Keratinocyte (primary cell): Measurements from ENCODE around the gene OSBPL8. TPM values are rescaled to one million over a fixed set of nuclear protein-coding genes. Genes with fewer than 3 reads are reported as not detected.

Experiments used
- DNase-seq: peaks from one replicate; pipeline ENCODE4 v3.0.0-alpha.2; 2011; ENCODE audit warnings: low read depth, missing footprints, low spot score
- FAIRE-seq: peaks from 2 replicates; lab custom pipeline; 2011; peaks lifted over from hg19 to GRCh38; lab: Jason Lieb, UNC
- H2AFZ ChIP-seq: 2 replicates; pipeline ENCODE4 v1.6.0; 2012; ENCODE audit warnings: low read length, control low read depth, inconsistent platforms; ENCODE audit not compliant: control insufficient read depth
- H3K27ac ChIP-seq: 2 replicates; pipeline ENCODE4 v1.5.1; 2011; ENCODE audit warnings: low read length; ENCODE audit not compliant: control insufficient read depth, insufficient read depth
- H3K27me3 ChIP-seq: 3 replicates; pipeline ENCODE4 v1.6.0; 2011; ENCODE audit warnings: low read length; ENCODE audit not compliant: control insufficient read depth, insufficient read depth; ENCODE audit errors: extremely low read depth
- H3K36me3 ChIP-seq, 2 experiments: 2 replicates in 1 of 2; 3 replicates in 1 of 2; pipeline ENCODE4 v1.5.1; 2011; ENCODE audit warnings: low read length in 2 of 2, mild to moderate bottlenecking in 1 of 2; ENCODE audit not compliant: control insufficient read depth in 2 of 2, insufficient read depth in 2 of 2; ENCODE audit errors: extremely low read depth in 1 of 2
- H3K4me1 ChIP-seq: 3 replicates; pipeline ENCODE4 v1.5.1; 2011; ENCODE audit warnings: low read length; ENCODE audit not compliant: control insufficient read depth, insufficient read depth; ENCODE audit errors: extremely low read depth
- H3K4me2 ChIP-seq: 3 replicates; pipeline ENCODE4 v1.6.0; 2011; ENCODE audit warnings: low read depth, low read length; ENCODE audit not compliant: control insufficient read depth, insufficient read depth; ENCODE audit errors: extremely low read depth
- H3K4me3 ChIP-seq, 3 experiments: fragments of 200-600 bp in 1 of 3; sonication (generic) in 1 of 3; 2 replicates in 2 of 3; 3 replicates in 1 of 3; pipeline ENCODE4 v1.5.1; 2011 to 2016; ENCODE audit warnings: low read length in 3 of 3, mild to moderate bottlenecking in 3 of 3, control low read depth in 2 of 3, inconsistent platforms in 1 of 3, low read depth in 1 of 3, mixed read lengths in 1 of 3, mixed run types in 1 of 3, moderate library complexity in 1 of 3; ENCODE audit not compliant: control insufficient read depth in 2 of 3, insufficient read depth in 2 of 3; ENCODE audit errors: extremely low read depth in 1 of 3
- H3K79me2 ChIP-seq: 2 replicates; pipeline ENCODE4 v1.6.0; 2012; ENCODE audit warnings: low read length; ENCODE audit not compliant: control insufficient read depth, insufficient read depth
- H3K9ac ChIP-seq: 3 replicates; pipeline ENCODE4 v1.6.0; 2011; ENCODE audit warnings: low read length; ENCODE audit not compliant: control insufficient read depth, insufficient read depth; ENCODE audit errors: extremely low read depth
- H3K9me1 ChIP-seq: 3 replicates; pipeline ENCODE4 v1.6.0; 2011; ENCODE audit warnings: low read length; ENCODE audit not compliant: control insufficient read depth, insufficient read depth; ENCODE audit errors: extremely low read depth
- H3K9me3 ChIP-seq: 2 replicates; pipeline ENCODE4 v1.5.1; 2012; ENCODE audit warnings: low read depth, low read length; ENCODE audit not compliant: control insufficient read depth
- H4K20me1 ChIP-seq: 3 replicates; pipeline ENCODE4 v1.6.0; 2011; ENCODE audit warnings: low read length; ENCODE audit not compliant: control insufficient read depth, insufficient read depth; ENCODE audit errors: extremely low read depth
- CTCF ChIP-seq, 3 experiments: IDR thresholded peaks in 1 of 3; conservative IDR thresholded peaks in 1 of 3; optimal IDR thresholded peaks in 1 of 3; 2 replicates in 2 of 3; 3 replicates in 1 of 3; pipeline versions ENCODE3 to v1.5.1; 2011; ENCODE audit warnings: low read length in 3 of 3, mild to moderate bottlenecking in 3 of 3, moderate library complexity in 2 of 3, control low read depth in 1 of 3, inconsistent platforms in 1 of 3; ENCODE audit not compliant: insufficient read depth in 2 of 3; ENCODE audit errors: extremely low read depth in 1 of 3
- EZH2 ChIP-seq: IDR thresholded peaks from one replicate; pipeline ENCODE4 v1.6.1; 2012; ENCODE audit warnings: inconsistent platforms, mild to moderate bottlenecking, low read length, moderate library complexity
- dilution Hi-C: fragments of 300-500 bp; cut with MboI; formaldehyde crosslinking; loops from one replicate; pipeline ENCODE4 v1.7.0; 2020; ENCODE audit warnings: low sequenced_read_pairs; ENCODE audit not compliant: extremely low pct_ligation_motif_present
- polyA plus RNA-seq, 5 experiments: library from polyadenylated mRNA; depleted of rRNA in 3 of 5; stranded (reverse) in 3 of 5; stranded (forward) in 1 of 5; unstranded in 1 of 5; fragments of >200 nt; gene quantifications; 1 replicate in 1 of 5; 2 replicates in 3 of 5; 3 replicates in 1 of 5; pipeline versions ENCODE4 v1.2.1 to v1.2.3, GENCODE V29; 2011 to 2012; ENCODE audit warnings: missing spikeins in 2 of 5, low read depth in 1 of 5, low replicate concordance in 1 of 5

Gene OSBPL8
- polyA plus RNA-seq, 1 donor (not counting 4 experiments of a cell fraction or from before 2014, with no cell fraction given), result 33.7 TPM

- peak overlapping the region; percentile 7 for H3K4me2 ChIP-seq
- no peaks in the 10 kb centered on the region for H3K27me3 ChIP-seq
- no peaks in the 10 kb centered on the region for H3K9me1 ChIP-seq
- FAIRE-seq (peak; percentile 81), DNase-seq (no peak)
- H3K36me3 ChIP-seq, result no peaks in the 10 kb centered on the region
- peaks cover 20% of the 10 kb centered on the region for H3K4me1 ChIP-seq
- H3K4me3 ChIP-seq, result no peak overlapping the region
- dilution Hi-C loops, result no loop called here
- H4K20me1 ChIP-seq, result no peaks in the 10 kb centered on the region
- H3K9me3 ChIP-seq, result no peaks in the 10 kb centered on the region
- no peak overlapping the region for H3K9ac ChIP-seq
- H2AFZ ChIP-seq, result peak overlapping the region; percentile 27
- no peak for TF ChIP-seq EZH2
- TF ChIP-seq CTCF (optimal IDR thresholded peaks at IDR 0.05 in 1 of 3, IDR thresholded peaks at IDR 0.05 in 1 of 3, conservative IDR thresholded peaks at IDR 0.05 in 1 of 3; ENCODE audit: extremely low read depth in 1 of 3, insufficient read depth in 2 of 3, low read length in 3 of 3), result no peak
- peak overlapping the region; percentile 22 for H3K27ac ChIP-seq
- peaks cover 6% of the 10 kb centered on the region for H3K79me2 ChIP-seq
These were observed 218.7 kb downstream of the OSBPL8 start for GRCh38 chr12:76340680-76341435.

- Histone ChIP-seq H3K4me1 (peaks cover 19% of the 10 kb centered on the region), H3K4me2 (peak overlapping the region; percentile 4), H3K27me3 (no peaks in the 10 kb centered on the region), H3K9ac (no peak overlapping the region), H4K20me1 (no peaks in the 10 kb centered on the region), H3K36me3 (no peaks in the 10 kb centered on the region), H3K27ac (no peak overlapping the region), H3K9me3 (no peaks in the 10 kb centered on the region), H3K4me3 (no peak overlapping the region), H3K9me1 (no peaks in the 10 kb centered on the region), H3K79me2 (no peaks in the 10 kb centered on the region), H2AFZ (no peak overlapping the region)
- FAIRE-seq (no peak), DNase-seq (no peak)
- dilution Hi-C loops, result no loop called here
- TF ChIP-seq CTCF (optimal IDR thresholded peaks at IDR 0.05 in 1 of 3, IDR thresholded peaks at IDR 0.05 in 1 of 3, conservative IDR thresholded peaks at IDR 0.05 in 1 of 3; ENCODE audit: extremely low read depth in 1 of 3, insufficient read depth in 2 of 3, low read length in 3 of 3), result no peak
- TF ChIP-seq EZH2, result no peak
These were observed 222.0 kb downstream of the OSBPL8 start for GRCh38 chr12:76337583-76337982.
